Choroid plexus epithelial cell (primary cell): ENCODE measurements around the gene ATG10.

Experiments used
- DNase-seq: peaks from one replicate; pipeline ENCODE4 v3.0.0-alpha.2; 2010; ENCODE audit warnings: low read depth
- H3K4me3 ChIP-seq: 2 replicates; pipeline ENCODE4 v1.5.1; 2011; ENCODE audit warnings: low read depth, mild to moderate bottlenecking, control low read depth, low read length, moderate library complexity
- CTCF ChIP-seq: conservative IDR thresholded peaks from 2 replicates; pipeline ENCODE4 v1.5.1; 2011; ENCODE audit warnings: low read depth, mild to moderate bottlenecking, control low read depth, inconsistent platforms, low read length, moderate library complexity

Gene ATG10

GRCh38 chr5:82160948-82161347 lies 189.1 kb downstream of the ATG10 start:
- H3K4me3 ChIP-seq = no peak overlapping the region
- no peak for DNase-seq
- no peak for TF ChIP-seq CTCF

GRCh38 chr5:82162573-82162972 lies 190.8 kb downstream of the ATG10 start:
- DNase-seq = no peak
- H3K4me3 ChIP-seq = no peak overlapping the region
- no peak for TF ChIP-seq CTCF

- peak; percentile 62 for DNase-seq
- H3K4me3 ChIP-seq = no peak overlapping the region
- no peak for TF ChIP-seq CTCF
Measured at GRCh38 chr5:82163452-82164175, 191.8 kb downstream of the ATG10 start.

GRCh38 chr5:82164176-82164976 lies 192.6 kb downstream of the ATG10 start:
- peak; percentile 92 for DNase-seq
- TF ChIP-seq CTCF = no peak
- H3K4me3 ChIP-seq = no peak overlapping the region

- no peak for TF ChIP-seq CTCF
Measured at GRCh38 chr5:82164977-82165713, 193.3 kb downstream of the ATG10 start.

GRCh38 chr5:82165740-82166530 lies 194.1 kb downstream of the ATG10 start:
- DNase-seq = peak; percentile 99
- peak; percentile 84 for TF ChIP-seq CTCF
- no peak overlapping the region for H3K4me3 ChIP-seq

More at GRCh38 chr5:82164977-82165713, 193.3 kb downstream of the ATG10 start:
- peak; percentile 84 for DNase-seq
- no peak overlapping the region for H3K4me3 ChIP-seq
